DOHH2 (cell line): Measurements from ENCODE around the gene NYAP2.

Source experiments
- H3F3A ChIP-seq: fragments of 200-600 bp; sonication (generic), shearing (Covaris generic); 2 replicates; pipeline ENCODE4 v1.6.0; 2016; ENCODE audit warnings: antibody characterized with exemption, mild to moderate bottlenecking; ENCODE audit not compliant: control insufficient read depth, insufficient read depth
- H3K27ac ChIP-seq: fragments of 200-600 bp; sonication (generic); 2 replicates; pipeline ENCODE4 v1.5.1; 2014; ENCODE audit warnings: low read depth, mild to moderate bottlenecking, low read length, moderate library complexity
- H3K27me3 ChIP-seq: fragments of 200-600 bp; sonication (generic); 2 replicates; pipeline ENCODE4 v1.6.1; 2014; ENCODE audit warnings: mild to moderate bottlenecking, low read length, mixed read lengths; ENCODE audit not compliant: control insufficient read depth
- H3K36me3 ChIP-seq: fragments of 200-600 bp; sonication (generic); 2 replicates; pipeline ENCODE4 v1.6.1; 2014; ENCODE audit warnings: mild to moderate bottlenecking, low read length, moderate library complexity, mixed read lengths; ENCODE audit not compliant: control insufficient read depth
- H3K4me1 ChIP-seq: fragments of 200-600 bp; sonication (generic); 2 replicates; pipeline ENCODE4 v1.6.1; 2014; ENCODE audit warnings: mild to moderate bottlenecking, low read length, mixed read lengths; ENCODE audit not compliant: control insufficient read depth
- H3K4me2 ChIP-seq: fragments of 200-600 bp; sonication (generic); 2 replicates; pipeline ENCODE4 v1.6.0; 2014; ENCODE audit warnings: mild to moderate bottlenecking, low read length, moderate library complexity
- H3K4me3 ChIP-seq: fragments of 200-600 bp; sonication (generic); 2 replicates; pipeline ENCODE4 v1.5.1; 2014; ENCODE audit warnings: mild to moderate bottlenecking, low read length, mixed read lengths
- H3K79me2 ChIP-seq: fragments of 200-600 bp; sonication (generic); 2 replicates; pipeline ENCODE4 v1.6.1; 2014; ENCODE audit warnings: mild to moderate bottlenecking, low read length, mixed read lengths; ENCODE audit not compliant: control insufficient read depth
- H3K9me2 ChIP-seq: fragments of 200-600 bp; sonication (generic); replicated peaks from 2 replicates; pipeline ENCODE4 v1.6.1; 2014; ENCODE audit warnings: mild to moderate bottlenecking, low read length, mixed read lengths; ENCODE audit not compliant: control insufficient read depth
- H3K9me3 ChIP-seq: fragments of 200-600 bp; sonication (generic); 2 replicates; pipeline ENCODE4 v1.6.1; 2014; ENCODE audit warnings: antibody characterized with exemption, low read length, mixed read lengths; ENCODE audit not compliant: control insufficient read depth, insufficient read depth
- H4K20me1 ChIP-seq: fragments of 200-600 bp; sonication (generic); 2 replicates; pipeline ENCODE4 v1.6.0; 2014; ENCODE audit warnings: low read depth, mild to moderate bottlenecking, antibody characterized with exemption, low read length, moderate library complexity; ENCODE audit not compliant: control insufficient read depth, insufficient read depth
- EZH2phosphoT487 ChIP-seq: fragments of 200-600 bp; sonication (generic); IDR thresholded peaks from 2 replicates; pipeline ENCODE4 v1.6.1; 2017; ENCODE audit warnings: borderline replicate concordance, mild to moderate bottlenecking, antibody characterized with exemption, low read length, moderate library complexity, mixed read lengths
- TF ChIP-seq, protein P1 (sequence below): fragments of 200-600 bp; sonication (generic); IDR thresholded peaks from one replicate; pipeline ENCODE4 v1.5.1; 2014; ENCODE audit warnings: antibody characterized with exemption, mild to moderate bottlenecking, low read depth, low read length; ENCODE audit not compliant: poor library complexity, severe bottlenecking

The NYAP2 gene

GRCh38 chr2:225381609-225382008 lies 17.9 kb upstream of the NYAP2 start:
- H3K4me2 ChIP-seq: no peak overlapping the region
- no peaks in the 10 kb centered on the region for H3K9me2 ChIP-seq
- H3F3A ChIP-seq: no peaks in the 10 kb centered on the region
- H3K36me3 ChIP-seq: no peaks in the 10 kb centered on the region
- TF ChIP-seq, protein P1, sequence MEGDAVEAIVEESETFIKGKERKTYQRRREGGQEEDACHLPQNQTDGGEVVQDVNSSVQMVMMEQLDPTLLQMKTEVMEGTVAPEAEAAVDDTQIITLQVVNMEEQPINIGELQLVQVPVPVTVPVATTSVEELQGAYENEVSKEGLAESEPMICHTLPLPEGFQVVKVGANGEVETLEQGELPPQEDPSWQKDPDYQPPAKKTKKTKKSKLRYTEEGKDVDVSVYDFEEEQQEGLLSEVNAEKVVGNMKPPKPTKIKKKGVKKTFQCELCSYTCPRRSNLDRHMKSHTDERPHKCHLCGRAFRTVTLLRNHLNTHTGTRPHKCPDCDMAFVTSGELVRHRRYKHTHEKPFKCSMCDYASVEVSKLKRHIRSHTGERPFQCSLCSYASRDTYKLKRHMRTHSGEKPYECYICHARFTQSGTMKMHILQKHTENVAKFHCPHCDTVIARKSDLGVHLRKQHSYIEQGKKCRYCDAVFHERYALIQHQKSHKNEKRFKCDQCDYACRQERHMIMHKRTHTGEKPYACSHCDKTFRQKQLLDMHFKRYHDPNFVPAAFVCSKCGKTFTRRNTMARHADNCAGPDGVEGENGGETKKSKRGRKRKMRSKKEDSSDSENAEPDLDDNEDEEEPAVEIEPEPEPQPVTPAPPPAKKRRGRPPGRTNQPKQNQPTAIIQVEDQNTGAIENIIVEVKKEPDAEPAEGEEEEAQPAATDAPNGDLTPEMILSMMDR: no peak
- TF ChIP-seq EZH2phosphoT487: no peak
- no peaks in the 10 kb centered on the region for H3K27me3 ChIP-seq
- H3K4me1 ChIP-seq: no peaks in the 10 kb centered on the region
- H3K27ac ChIP-seq: no peak overlapping the region
- no peaks in the 10 kb centered on the region for H3K9me3 ChIP-seq
- no peaks in the 10 kb centered on the region for H3K79me2 ChIP-seq
- no peak overlapping the region for H3K4me3 ChIP-seq
- H4K20me1 ChIP-seq: no peaks in the 10 kb centered on the region

DNA sequence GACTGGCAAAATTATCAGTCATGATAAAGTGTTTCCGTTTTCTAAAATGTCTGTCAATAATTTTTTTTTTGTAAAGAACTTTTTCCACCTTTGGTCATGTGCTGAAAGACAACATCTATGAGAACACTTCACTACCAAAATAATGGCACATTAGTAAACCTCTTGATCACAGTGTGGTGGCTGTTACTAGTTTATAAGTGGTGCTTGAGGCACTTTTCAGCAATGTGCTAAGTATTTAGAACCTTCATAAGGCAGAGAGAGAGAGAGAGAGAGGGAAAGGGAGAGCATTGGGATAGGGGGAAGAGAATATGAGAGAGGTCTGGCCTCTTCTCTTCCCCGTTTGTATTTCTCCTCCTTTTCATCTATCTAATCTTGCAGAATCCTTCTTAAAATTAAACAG lies 1.1 kb upstream of the NYAP2 start:
- H3K27me3 ChIP-seq: no peaks in the 10 kb centered on the region
- no peaks in the 10 kb centered on the region for H4K20me1 ChIP-seq
- H3F3A ChIP-seq: no peaks in the 10 kb centered on the region
- no peaks in the 10 kb centered on the region for H3K79me2 ChIP-seq
- no peak overlapping the region for H3K4me3 ChIP-seq
- H3K27ac ChIP-seq: no peak overlapping the region
- TF ChIP-seq, protein P1: no peak
- no peak for TF ChIP-seq EZH2phosphoT487
- no peaks in the 10 kb centered on the region for H3K9me3 ChIP-seq
- no peaks in the 10 kb centered on the region for H3K9me2 ChIP-seq
- no peak overlapping the region for H3K4me2 ChIP-seq
- no peaks in the 10 kb centered on the region for H3K4me1 ChIP-seq
- no peaks in the 10 kb centered on the region for H3K36me3 ChIP-seq

DNA sequence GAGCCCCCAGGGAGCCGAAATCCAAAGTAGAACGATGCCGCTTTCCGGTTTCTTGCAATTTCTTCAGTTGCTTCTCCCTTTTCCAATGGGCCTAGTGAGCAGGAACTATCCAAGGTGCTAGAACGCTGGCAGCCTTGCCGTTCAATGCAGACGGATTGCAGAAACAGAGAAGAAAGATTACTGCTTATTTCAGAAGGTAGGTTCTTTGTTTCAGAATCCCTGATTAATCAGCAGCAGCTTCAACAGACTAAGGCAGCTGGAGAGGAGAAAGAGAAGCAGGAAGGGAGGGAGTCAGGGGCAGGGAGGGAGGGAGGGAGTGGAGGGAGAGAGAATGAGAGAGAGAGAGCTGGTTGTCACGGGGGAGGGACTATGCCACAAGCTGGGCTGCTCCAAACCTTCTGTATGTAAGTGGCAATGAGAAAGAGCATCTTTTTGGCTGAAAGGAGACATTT lies 576 bp downstream of the NYAP2 start:
- Histone ChIP-seq H3K27me3 (no peaks in the 10 kb centered on the region), H3K79me2 (no peaks in the 10 kb centered on the region), H3K9me2 (no peaks in the 10 kb centered on the region), H3K27ac (no peak overlapping the region), H3K4me2 (no peak overlapping the region), H3K4me3 (no peak overlapping the region), H3K36me3 (no peaks in the 10 kb centered on the region), H3K4me1 (no peaks in the 10 kb centered on the region), H3F3A (no peaks in the 10 kb centered on the region), H3K9me3 (no peaks in the 10 kb centered on the region), H4K20me1 (no peaks in the 10 kb centered on the region)
- no peak for TF ChIP-seq EZH2phosphoT487
- TF ChIP-seq, protein P1: no peak
